PFSK-1 (cell line): Measurements from ENCODE around the gene PTH1R.

Experiments
- FOXP2 ChIP-seq: optimal IDR thresholded peaks from 2 replicates; pipeline ENCODE3; 2011; ENCODE audit warnings: borderline replicate concordance, control low read depth, inconsistent platforms; ENCODE audit not compliant: insufficient read depth; ENCODE audit errors: extremely low read length, extremely low read depth
- POLR2AphosphoS5 ChIP-seq: IDR thresholded peaks from 2 replicates; pipeline ENCODE4 v1.6.1; 2012; ENCODE audit warnings: low read depth, mild to moderate bottlenecking, control low read depth, low read length, moderate library complexity
- REST ChIP-seq, 2 experiments: IDR thresholded peaks; 2 replicates each; pipeline versions ENCODE4 v1.6.1 to v1.8.0; 2011 to 2012; ENCODE audit warnings: low read depth in 2 of 2, low read length in 2 of 2, control low read depth in 1 of 2, inconsistent platforms in 1 of 2, mild to moderate bottlenecking in 1 of 2, moderate library complexity in 1 of 2; ENCODE audit not compliant: insufficient read depth in 1 of 2
- SIN3A ChIP-seq: IDR thresholded peaks from 2 replicates; pipeline ENCODE4 v1.6.1; 2012; ENCODE audit warnings: mild to moderate bottlenecking, low read length, moderate library complexity, borderline replicate concordance; ENCODE audit not compliant: insufficient read depth
- TAF1 ChIP-seq: IDR thresholded peaks from 2 replicates; pipeline ENCODE4 v1.6.1; 2012; ENCODE audit warnings: low read length, control low read depth, borderline replicate concordance; ENCODE audit not compliant: insufficient read depth

The PTH1R gene

DNA sequence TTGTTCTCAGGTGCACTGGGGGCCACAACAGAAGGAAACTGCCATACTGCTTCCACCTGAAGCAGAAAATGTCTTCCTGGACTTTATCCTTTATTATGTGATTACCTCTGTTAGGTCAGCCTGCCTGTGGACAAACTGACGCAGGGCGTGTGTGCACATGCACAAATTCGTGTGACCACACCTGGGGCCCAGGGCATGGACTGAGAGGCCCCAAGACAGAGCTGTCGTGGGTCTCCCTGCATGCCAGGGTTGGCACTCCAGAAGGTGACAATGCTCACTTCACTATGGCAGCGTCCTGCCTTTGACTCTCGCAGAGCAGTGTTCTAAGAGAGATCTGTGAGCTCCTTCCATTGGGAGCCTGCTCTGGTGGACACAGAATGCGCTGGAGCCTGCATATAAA lies 64.6 kb downstream of the PTH1R start:
- TF ChIP-seq TAF1: no peak
- no peak for TF ChIP-seq POLR2AphosphoS5
- no peak for TF ChIP-seq FOXP2
- no peak for TF ChIP-seq REST (IDR thresholded peaks at IDR 0.05; ENCODE audit: insufficient read depth in 1 of 2, low read depth in 2 of 2, low read length in 2 of 2)
- no peak for TF ChIP-seq SIN3A

- TF ChIP-seq POLR2AphosphoS5 (no peak), SIN3A (no peak), TAF1 (no peak)
Measured at GRCh38 chr3:46942481-46943236, 65.1 kb downstream of the PTH1R start.

DNA sequence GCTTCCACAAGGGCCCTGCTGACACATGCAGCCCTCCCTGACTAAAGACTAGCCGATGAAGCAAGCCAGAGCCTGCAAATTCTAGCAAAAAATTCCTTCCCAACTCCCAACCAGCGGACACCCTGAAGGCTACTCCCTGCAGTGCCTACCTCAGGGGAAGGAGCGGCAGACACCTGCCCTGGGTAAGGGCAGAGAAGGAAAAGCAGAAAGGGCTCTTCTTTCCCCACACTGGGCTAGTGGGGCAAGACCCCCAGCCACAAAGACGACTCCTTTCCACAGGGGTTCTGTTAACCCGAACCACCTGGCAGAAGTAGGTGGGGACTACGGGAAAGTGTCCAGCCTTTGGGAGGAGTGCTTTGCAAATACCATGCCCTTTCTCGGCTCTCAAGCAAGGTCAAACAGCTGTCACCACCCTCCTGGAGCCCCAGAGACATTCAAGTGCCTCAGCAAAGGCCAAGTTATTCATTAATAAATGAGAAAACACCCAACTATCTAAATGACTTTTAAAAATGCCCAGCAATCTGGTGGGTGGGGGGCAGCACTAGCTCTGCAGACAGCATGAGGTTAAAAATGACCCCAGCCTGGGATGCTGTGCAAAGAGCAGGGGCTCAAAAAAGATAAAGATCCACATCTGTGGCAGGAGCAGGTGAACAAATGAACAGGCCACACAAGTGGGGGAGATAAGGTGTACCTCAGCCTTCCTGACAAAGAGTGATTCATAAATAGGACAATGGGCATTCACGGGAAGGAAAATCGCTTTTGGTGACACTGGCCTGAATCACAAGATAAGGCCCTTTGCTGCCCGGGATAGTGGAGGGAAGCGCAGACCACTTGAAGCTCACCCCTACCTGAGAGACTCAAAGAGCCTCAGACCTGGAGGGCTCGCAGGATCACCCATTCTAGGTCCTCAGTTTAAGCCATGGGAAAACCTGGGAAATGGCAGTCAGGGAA lies 66.0 kb downstream of the PTH1R start:
- no peak for TF ChIP-seq TAF1
- no peak for TF ChIP-seq SIN3A
- no peak for TF ChIP-seq FOXP2

- TF ChIP-seq TAF1 (no peak), REST (IDR thresholded peaks at IDR 0.05; ENCODE audit: insufficient read depth in 1 of 2, low read depth in 2 of 2, low read length in 2 of 2) (no peak), SIN3A (no peak), FOXP2 (no peak), POLR2AphosphoS5 (no peak)
Measured at GRCh38 chr3:46944191-46944590, 66.7 kb downstream of the PTH1R start.

GRCh38 chr3:46946416-46946815 lies 68.9 kb downstream of the PTH1R start:
- TF ChIP-seq TAF1: no peak
- TF ChIP-seq POLR2AphosphoS5: no peak
- no peak for TF ChIP-seq FOXP2
- no peak for TF ChIP-seq REST (IDR thresholded peaks at IDR 0.05; ENCODE audit: insufficient read depth in 1 of 2, low read depth in 2 of 2, low read length in 2 of 2)
- TF ChIP-seq SIN3A: no peak
